NT2/D1 (cell line): ENCODE data around the gene TUBB8B.
"Not testable (repeated sequence)": the region's sequence is repeated elsewhere in the genome, so short reads cannot be mapped to it uniquely, and the experiment has no call there.

Experiments used
- DNase-seq: peaks from one replicate; pipeline ENCODE4 v3.0.0-alpha.2; 2011; ENCODE audit warnings: low read depth, low spot score
- H3K27me3 ChIP-seq: 2 replicates; pipeline ENCODE4 v1.6.0; 2011; ENCODE audit warnings: mild to moderate bottlenecking; ENCODE audit not compliant: insufficient read length, insufficient read depth
- H3K36me3 ChIP-seq: 2 replicates; pipeline ENCODE4 v1.6.1; 2011; ENCODE audit warnings: mild to moderate bottlenecking, low read length, mixed read lengths; ENCODE audit not compliant: insufficient read depth, insufficient read length
- H3K4me1 ChIP-seq: 2 replicates; pipeline ENCODE4 v1.5.1; 2011; ENCODE audit not compliant: insufficient read depth, insufficient read length
- H3K4me3 ChIP-seq: 2 replicates; pipeline ENCODE4 v1.5.1; 2011; ENCODE audit warnings: low read depth; ENCODE audit not compliant: insufficient read length
- H3K9ac ChIP-seq: 2 replicates; pipeline ENCODE4 v1.6.0; 2011; ENCODE audit warnings: low read depth; ENCODE audit not compliant: insufficient read length
- H3K9me3 ChIP-seq: 2 replicates; pipeline ENCODE4 v1.5.1; 2011; ENCODE audit warnings: mild to moderate bottlenecking, low read length; ENCODE audit not compliant: insufficient read depth

TUBB8B gene

GRCh38 chr18:80881-81280, 31.5 kb upstream of the TUBB8B start:
- not testable (repeated sequence) for DNase-seq

GRCh38 chr18:80202-80601, 30.8 kb upstream of the TUBB8B start:
- not testable (repeated sequence) for H3K9ac ChIP-seq, H3K36me3 ChIP-seq, H3K27me3 ChIP-seq, DNase-seq, H3K4me1 ChIP-seq, H3K4me3 ChIP-seq, H3K9me3 ChIP-seq

More at GRCh38 chr18:80881-81280, 31.5 kb upstream of the TUBB8B start:
- not testable (repeated sequence) for H3K4me3 ChIP-seq, H3K27me3 ChIP-seq, H3K9ac ChIP-seq, H3K4me1 ChIP-seq, H3K9me3 ChIP-seq, H3K36me3 ChIP-seq

GRCh38 chr18:75525-76160, 26.2 kb upstream of the TUBB8B start:
- H3K27me3 ChIP-seq, DNase-seq, H3K4me1 ChIP-seq, H3K36me3 ChIP-seq, H3K9me3 ChIP-seq: not testable (repeated sequence)
- Histone ChIP-seq H3K9ac (peak overlapping the region; percentile 16), H3K4me3 (peak overlapping the region; percentile 5)

GRCh38 chr18:73181-73777, 23.9 kb upstream of the TUBB8B start:
- not testable (repeated sequence) for H3K4me1 ChIP-seq, DNase-seq, H3K9me3 ChIP-seq, H3K36me3 ChIP-seq, H3K27me3 ChIP-seq
- Histone ChIP-seq H3K4me3 (peak overlapping the region; percentile 30), H3K9ac (peak overlapping the region; percentile 42)

- H3K9ac ChIP-seq, H3K9me3 ChIP-seq, H3K4me3 ChIP-seq, DNase-seq, H3K36me3 ChIP-seq, H3K4me1 ChIP-seq, H3K27me3 ChIP-seq: not testable (repeated sequence)
Measured at GRCh38 chr18:67701-68100, 18.3 kb upstream of the TUBB8B start.

GRCh38 chr18:64279-64678, 14.9 kb upstream of the TUBB8B start:
- not testable (repeated sequence) for H3K27me3 ChIP-seq, H3K9ac ChIP-seq, H3K9me3 ChIP-seq, H3K4me3 ChIP-seq, DNase-seq, H3K4me1 ChIP-seq, H3K36me3 ChIP-seq

GRCh38 chr18:63656-64055, 14.2 kb upstream of the TUBB8B start:
- H3K36me3 ChIP-seq, H3K4me3 ChIP-seq, H3K9ac ChIP-seq, DNase-seq, H3K27me3 ChIP-seq, H3K4me1 ChIP-seq, H3K9me3 ChIP-seq: not testable (repeated sequence)

GRCh38 chr18:54388-54787, 5.0 kb upstream of the TUBB8B start:
- not testable (repeated sequence) for DNase-seq

GRCh38 chr18:48696-49095, 719 bp downstream of the TUBB8B start:
- not testable (repeated sequence) for H3K9ac ChIP-seq, DNase-seq, H3K9me3 ChIP-seq, H3K36me3 ChIP-seq, H3K4me3 ChIP-seq, H3K4me1 ChIP-seq, H3K27me3 ChIP-seq

More at GRCh38 chr18:54388-54787, 5.0 kb upstream of the TUBB8B start:
- H3K36me3 ChIP-seq, H3K9me3 ChIP-seq, H3K4me1 ChIP-seq, H3K27me3 ChIP-seq, H3K9ac ChIP-seq, H3K4me3 ChIP-seq: not testable (repeated sequence)

- DNase-seq, H3K4me1 ChIP-seq, H3K36me3 ChIP-seq, H3K9me3 ChIP-seq, H3K9ac ChIP-seq, H3K27me3 ChIP-seq, H3K4me3 ChIP-seq: not testable (repeated sequence)
Measured at GRCh38 chr18:13177-13576, 36.2 kb downstream of the TUBB8B start.

- not testable (repeated sequence) for H3K27me3 ChIP-seq, H3K36me3 ChIP-seq, H3K4me3 ChIP-seq, H3K9me3 ChIP-seq, H3K9ac ChIP-seq, H3K4me1 ChIP-seq, DNase-seq
Measured at GRCh38 chr18:12773-13172, 36.6 kb downstream of the TUBB8B start.

GRCh38 chr18:11383-12274, 37.8 kb downstream of the TUBB8B start:
- not testable (repeated sequence) for H3K4me3 ChIP-seq, DNase-seq, H3K27me3 ChIP-seq, H3K9ac ChIP-seq, H3K4me1 ChIP-seq, H3K36me3 ChIP-seq, H3K9me3 ChIP-seq
